K562 (cell line): ENCODE measurements around the gene FBXO11. TPM values are rescaled to one million over a fixed set of nuclear protein-coding genes. Genes with fewer than 3 reads are reported as not detected.

Source experiments
- CBX3 ChIP-seq, 2 experiments: IDR thresholded peaks; 1 replicate in 1 of 2; 2 replicates in 1 of 2; pipeline ENCODE4 v1.6.1; 2012; ENCODE audit warnings: inconsistent platforms in 2 of 2, low read length in 2 of 2, borderline replicate concordance in 1 of 2, control low read depth in 1 of 2
- CEBPB ChIP-seq: fragments of 450-650 bp; IDR thresholded peaks from 2 replicates; pipeline ENCODE4 v1.6.1; 2016; ENCODE audit warnings: missing genetic modification characterization, missing compliant biosample characterization
- DPF2 ChIP-seq: fragments of 450-650 bp; IDR thresholded peaks from 2 replicates; pipeline ENCODE4 v1.6.1; 2016
- KAT8 ChIP-seq: fragments of 450-650 bp; IDR thresholded peaks from 2 replicates; pipeline ENCODE4 v1.6.1; 2016; ENCODE audit warnings: low read depth, mild to moderate bottlenecking
- MCM7 ChIP-seq, 2 experiments: fragments of 450-650 bp; IDR thresholded peaks; 2 replicates each; pipeline ENCODE4 v1.6.1; 2016 to 2018
- RBM14 ChIP-seq: fragments of 200-400 bp; formaldehyde crosslinking; IDR thresholded peaks from 2 replicates; pipeline ENCODE4 v1.6.1; 2018; ENCODE audit warnings: low read depth, mild to moderate bottlenecking, low read length, moderate library complexity, borderline replicate concordance; ENCODE audit not compliant: insufficient read depth
- SOX6 ChIP-seq: fragments of 450-650 bp; IDR thresholded peaks from 2 replicates; pipeline ENCODE4 v1.6.1; 2014; ENCODE audit warnings: mild to moderate bottlenecking
- TARDBP ChIP-seq: fragments of 450-650 bp; IDR thresholded peaks from 2 replicates; pipeline ENCODE4 v1.6.1; 2016
- ZNF609 ChIP-seq: sonication (generic); formaldehyde crosslinking; IDR thresholded peaks from 2 replicates; pipeline ENCODE4 v1.8.1; 2023; ENCODE audit warnings: missing genetic modification reagents, mild to moderate bottlenecking, borderline replicate concordance
- polyA plus RNA-seq, 8 experiments: library from polyadenylated mRNA; depleted of rRNA in 4 of 8; stranded (reverse) in 5 of 8; unstranded in 3 of 8; fragments of >200 nt; fragmentation: Nextera tagmentation in 2 of 8; fragmentation: Illumina TruSeq in 1 of 8; extraction: Ambion mirVana in 2 of 8; extraction: Trizol in 1 of 8; gene quantifications; 2 replicates each; pipeline versions ENCODE4 v1.2.1 to v1.2.3, GENCODE V29; 2011 to 2014; ENCODE audit warnings: inconsistent platforms in 1 of 8, missing spikeins in 1 of 8
- total RNA-seq, 7 experiments: library from RNA; depleted of rRNA in 6 of 7; stranded (reverse); fragments of >200 nt in 6 of 7; fragmentation: Illumina TruSeq in 2 of 7; extraction: Trizol in 2 of 7; gene quantifications; 2 replicates each; pipeline versions ENCODE4 v1.2.1 to v1.2.3, GENCODE V29; 2011 to 2021; ENCODE audit warnings: low replicate concordance in 1 of 7
- TF ChIP-seq, protein P1 (sequence below): fragments of 450-650 bp; IDR thresholded peaks from 2 replicates; pipeline ENCODE4 v1.6.1; 2016; ENCODE audit warnings: low read depth
- TF ChIP-seq, protein P2 (sequence below): fragments of 450-650 bp; IDR thresholded peaks from 2 replicates; pipeline ENCODE4 v1.7.1; 2018; ENCODE audit warnings: mild to moderate bottlenecking, low read depth; ENCODE audit not compliant: partially characterized antibody

The FBXO11 gene
- total and polyA plus RNA-seq, 9 of the 15 experiments (the other 6 are each of a cell fraction or from before 2014, with no cell fraction given) = 8.8 to 44.5 (median 24.1) TPM

GRCh38 chr2:47905386-47906156 lies 727 bp downstream of the FBXO11 start (continued):
- TF ChIP-seq ZNF609 (CRISPR knock-in tag) (no peak), CBX3 (IDR thresholded peaks at IDR 0.05; ENCODE audit: borderline replicate concordance in 1 of 2, low read length in 2 of 2) (no peak), KAT8 (no peak), MCM7 (IDR thresholded peaks at IDR 0.05) (no peak), RBM14 (no peak), TARDBP (no peak), SOX6 (no peak), DPF2 (no peak), CEBPB (tag) (no peak)
- TF ChIP-seq, protein P1, sequence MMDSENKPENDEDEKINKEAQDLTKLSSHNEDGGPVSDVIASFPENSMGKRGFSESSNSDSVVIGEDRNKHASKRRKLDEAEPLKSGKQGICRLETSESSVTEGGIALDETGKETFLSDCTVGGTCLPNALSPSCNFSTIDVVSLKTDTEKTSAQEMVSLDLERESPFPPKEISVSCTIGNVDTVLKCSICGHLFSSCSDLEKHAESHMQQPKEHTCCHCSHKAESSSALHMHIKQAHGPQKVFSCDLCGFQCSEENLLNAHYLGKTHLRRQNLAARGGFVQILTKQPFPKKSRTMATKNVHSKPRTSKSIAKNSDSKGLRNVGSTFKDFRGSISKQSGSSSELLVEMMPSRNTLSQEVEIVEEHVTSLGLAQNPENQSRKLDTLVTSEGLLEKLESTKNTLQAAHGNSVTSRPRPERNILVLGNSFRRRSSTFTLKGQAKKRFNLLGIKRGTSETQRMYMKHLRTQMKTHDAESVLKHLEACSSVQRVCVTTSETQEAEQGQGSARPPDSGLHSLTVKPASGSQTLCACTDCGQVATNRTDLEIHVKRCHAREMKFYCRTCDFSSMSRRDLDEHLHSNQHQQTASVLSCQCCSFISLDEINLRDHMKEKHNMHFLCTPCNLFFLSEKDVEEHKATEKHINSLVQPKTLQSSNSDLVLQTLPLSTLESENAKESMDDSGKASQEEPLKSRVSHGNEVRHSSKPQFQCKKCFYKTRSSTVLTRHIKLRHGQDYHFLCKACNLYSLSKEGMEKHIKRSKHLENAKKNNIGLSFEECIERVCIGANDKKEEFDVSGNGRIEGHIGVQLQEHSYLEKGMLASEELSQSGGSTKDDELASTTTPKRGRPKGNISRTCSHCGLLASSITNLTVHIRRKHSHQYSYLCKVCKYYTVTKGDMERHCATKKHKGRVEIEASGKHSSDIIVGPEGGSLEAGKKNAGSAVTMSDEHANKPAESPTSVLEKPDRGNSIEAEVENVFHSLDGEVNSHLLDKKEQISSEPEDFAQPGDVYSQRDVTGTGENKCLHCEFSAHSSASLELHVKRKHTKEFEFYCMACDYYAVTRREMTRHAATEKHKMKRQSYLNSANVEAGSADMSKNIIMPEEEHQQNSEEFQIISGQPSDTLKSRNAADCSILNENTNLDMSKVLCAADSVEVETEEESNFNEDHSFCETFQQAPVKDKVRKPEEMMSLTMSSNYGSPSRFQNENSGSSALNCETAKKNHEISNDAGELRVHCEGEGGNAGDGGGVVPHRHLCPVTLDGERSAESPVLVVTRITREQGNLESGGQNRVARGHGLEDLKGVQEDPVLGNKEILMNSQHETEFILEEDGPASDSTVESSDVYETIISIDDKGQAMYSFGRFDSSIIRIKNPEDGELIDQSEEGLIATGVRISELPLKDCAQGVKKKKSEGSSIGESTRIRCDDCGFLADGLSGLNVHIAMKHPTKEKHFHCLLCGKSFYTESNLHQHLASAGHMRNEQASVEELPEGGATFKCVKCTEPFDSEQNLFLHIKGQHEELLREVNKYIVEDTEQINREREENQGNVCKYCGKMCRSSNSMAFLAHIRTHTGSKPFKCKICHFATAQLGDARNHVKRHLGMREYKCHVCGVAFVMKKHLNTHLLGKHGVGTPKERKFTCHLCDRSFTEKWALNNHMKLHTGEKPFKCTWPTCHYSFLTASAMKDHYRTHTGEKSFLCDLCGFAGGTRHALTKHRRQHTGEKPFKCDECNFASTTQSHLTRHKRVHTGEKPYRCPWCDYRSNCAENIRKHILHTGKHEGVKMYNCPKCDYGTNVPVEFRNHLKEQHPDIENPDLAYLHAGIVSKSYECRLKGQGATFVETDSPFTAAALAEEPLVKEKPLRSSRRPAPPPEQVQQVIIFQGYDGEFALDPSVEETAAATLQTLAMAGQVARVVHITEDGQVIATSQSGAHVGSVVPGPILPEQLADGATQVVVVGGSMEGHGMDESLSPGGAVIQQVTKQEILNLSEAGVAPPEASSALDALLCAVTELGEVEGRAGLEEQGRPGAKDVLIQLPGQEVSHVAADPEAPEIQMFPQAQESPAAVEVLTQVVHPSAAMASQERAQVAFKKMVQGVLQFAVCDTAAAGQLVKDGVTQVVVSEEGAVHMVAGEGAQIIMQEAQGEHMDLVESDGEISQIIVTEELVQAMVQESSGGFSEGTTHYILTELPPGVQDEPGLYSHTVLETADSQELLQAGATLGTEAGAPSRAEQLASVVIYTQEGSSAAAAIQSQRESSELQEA = no peak
- TF ChIP-seq, protein P2, sequence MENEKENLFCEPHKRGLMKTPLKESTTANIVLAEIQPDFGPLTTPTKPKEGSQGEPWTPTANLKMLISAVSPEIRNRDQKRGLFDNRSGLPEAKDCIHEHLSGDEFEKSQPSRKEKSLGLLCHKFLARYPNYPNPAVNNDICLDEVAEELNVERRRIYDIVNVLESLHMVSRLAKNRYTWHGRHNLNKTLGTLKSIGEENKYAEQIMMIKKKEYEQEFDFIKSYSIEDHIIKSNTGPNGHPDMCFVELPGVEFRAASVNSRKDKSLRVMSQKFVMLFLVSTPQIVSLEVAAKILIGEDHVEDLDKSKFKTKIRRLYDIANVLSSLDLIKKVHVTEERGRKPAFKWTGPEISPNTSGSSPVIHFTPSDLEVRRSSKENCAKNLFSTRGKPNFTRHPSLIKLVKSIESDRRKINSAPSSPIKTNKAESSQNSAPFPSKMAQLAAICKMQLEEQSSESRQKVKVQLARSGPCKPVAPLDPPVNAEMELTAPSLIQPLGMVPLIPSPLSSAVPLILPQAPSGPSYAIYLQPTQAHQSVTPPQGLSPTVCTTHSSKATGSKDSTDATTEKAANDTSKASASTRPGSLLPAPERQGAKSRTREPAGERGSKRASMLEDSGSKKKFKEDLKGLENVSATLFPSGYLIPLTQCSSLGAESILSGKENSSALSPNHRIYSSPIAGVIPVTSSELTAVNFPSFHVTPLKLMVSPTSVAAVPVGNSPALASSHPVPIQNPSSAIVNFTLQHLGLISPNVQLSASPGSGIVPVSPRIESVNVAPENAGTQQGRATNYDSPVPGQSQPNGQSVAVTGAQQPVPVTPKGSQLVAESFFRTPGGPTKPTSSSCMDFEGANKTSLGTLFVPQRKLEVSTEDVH = no peak
